ENCODE measurements around the gene NTHL1. TPM values are rescaled to one million over a fixed set of nuclear protein-coding genes. Genes with fewer than 3 reads are reported as not detected.

Gene NTHL1
- total RNA-seq, 2 donors from 2014 or later: 43.2 to 46.1 TPM

DNA sequence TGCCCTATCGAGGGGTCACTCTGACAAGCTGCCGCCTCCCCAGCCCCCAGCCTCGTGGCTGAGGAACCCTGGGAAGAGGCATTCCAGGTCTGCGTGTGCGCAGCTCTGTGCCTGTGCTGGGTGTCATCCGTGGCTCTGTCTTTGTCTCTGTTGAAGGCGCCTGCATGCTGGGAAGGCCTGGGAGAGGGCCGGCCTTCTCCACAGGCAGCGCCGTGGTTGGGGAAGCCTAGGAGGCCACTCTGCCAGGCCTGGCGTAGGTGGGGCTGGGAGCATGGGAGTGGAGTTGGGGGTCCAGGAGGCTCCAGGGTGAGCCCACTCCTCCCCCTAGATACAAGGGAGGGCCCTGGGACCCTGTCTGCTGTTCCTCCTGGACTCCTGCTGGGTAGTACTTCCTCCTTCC is 17.6 kb downstream of the NTHL1 start:
- Mint-ChIP-seq H3K27ac (no peak overlapping the region), H3K9me3 (no peaks in the 10 kb centered on the region), H3K27me3 (ENCODE audit: insufficient read depth) (peaks cover 22% of the 10 kb centered on the region), H3K4me3 (no peak overlapping the region), H3K36me3 (ENCODE audit: low read depth) (no peaks in the 10 kb centered on the region), H3K4me1 (peaks cover 4% of the 10 kb centered on the region)
- TF ChIP-seq CTCF (conservative IDR thresholded peaks at IDR 0.05): no peak
- DNase-seq: no peak
- Histone ChIP-seq H3K27me3 (ENCODE audit: control insufficient read depth, insufficient read depth, low read length, poor library complexity, severe bottlenecking) (peaks cover 3% of the 10 kb centered on the region), H3K4me3 (ENCODE audit: low read length) (no peak overlapping the region), H3K9ac (ENCODE audit: extremely low read depth, low read length, poor library complexity, severe bottlenecking) (no peak overlapping the region), H3K27ac (ENCODE audit: low read depth, low read length) (no peak overlapping the region), H3K4me1 (ENCODE audit: control insufficient read depth, insufficient read depth, low read length) (peaks cover 3% of the 10 kb centered on the region), H3K9me3 (ENCODE audit: control insufficient read depth, low read length) (no peaks in the 10 kb centered on the region), H3K36me3 (ENCODE audit: control insufficient read depth, insufficient read depth, low read length) (peaks cover 5% of the 10 kb centered on the region)
- 81 to 93% methylated on average over 8 to 11 of the region's 11 CpGs for WGBS, 2 experiments (ENCODE audit: insufficient coverage in 1 of 2, insufficient read length in 1 of 2)

DNA sequence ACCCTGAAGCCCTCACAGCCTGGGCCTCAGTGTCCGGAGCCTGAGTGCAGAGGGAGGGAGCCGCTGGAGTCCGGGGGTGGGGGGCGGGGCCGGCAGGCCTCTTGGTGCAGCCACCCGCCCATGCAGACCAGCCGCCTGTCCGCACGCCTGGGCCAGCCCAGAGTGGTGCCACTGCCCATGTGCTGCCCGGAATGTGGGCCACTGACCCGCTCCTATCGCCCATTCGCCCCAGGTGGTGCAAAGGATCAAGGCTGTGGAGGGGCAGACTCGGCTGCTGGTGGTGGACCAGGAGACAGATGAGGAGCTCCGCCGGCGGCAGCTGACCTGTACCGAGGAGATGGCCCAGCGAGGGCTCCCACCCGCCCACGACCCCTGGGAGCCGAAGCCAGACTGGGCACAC is 18.3 kb downstream of the NTHL1 start:
- 93 to 95% methylated on average over 11 to 22 of the region's 22 CpGs for WGBS, 2 experiments (ENCODE audit: insufficient coverage in 1 of 2, insufficient read length in 1 of 2)

DNA sequence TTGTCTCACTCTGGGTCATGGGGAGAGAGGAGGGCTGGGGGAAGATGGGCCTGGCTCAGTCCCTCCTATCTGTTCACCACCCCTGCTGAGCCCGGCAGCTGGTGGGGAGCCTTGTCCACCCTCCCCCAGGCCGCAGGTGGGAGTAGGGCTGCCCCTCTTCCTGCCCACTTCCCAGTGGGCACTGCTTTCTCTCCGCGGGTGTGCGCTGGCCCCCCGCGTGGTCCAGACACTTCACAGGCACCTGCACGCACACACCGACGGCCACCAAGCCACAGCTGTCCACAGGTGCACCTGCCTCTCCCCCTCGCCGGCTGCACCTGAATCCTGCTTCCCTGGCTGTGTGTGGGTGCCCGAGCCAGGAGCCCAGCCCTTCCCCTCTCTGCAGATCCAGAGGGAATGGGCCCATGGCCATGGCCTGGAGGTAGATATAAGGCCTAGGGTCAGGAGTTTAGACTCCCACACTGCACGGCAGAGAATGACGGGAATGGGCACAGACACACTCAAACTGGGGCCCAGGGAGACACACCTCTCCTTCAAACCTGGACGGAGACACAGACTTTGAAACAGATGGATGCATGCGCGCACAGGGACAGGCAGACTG is 18.9 kb downstream of the NTHL1 start:
- WGBS, 2 experiments (ENCODE audit: insufficient coverage in 1 of 2, insufficient read length in 1 of 2): 89 to 95% methylated on average over 12 to 18 of the region's 18 CpGs
- H3K27ac Mint-ChIP-seq: no peak overlapping the region
- H3K4me3 Mint-ChIP-seq: no peak overlapping the region

More for the DNA sequence above, 18.3 kb downstream of the NTHL1 start:
- Histone ChIP-seq H3K9me3 (ENCODE audit: control insufficient read depth, low read length) (no peaks in the 10 kb centered on the region), H3K36me3 (ENCODE audit: control insufficient read depth, insufficient read depth, low read length) (peaks cover 5% of the 10 kb centered on the region), H3K4me1 (ENCODE audit: control insufficient read depth, insufficient read depth, low read length) (peaks cover 3% of the 10 kb centered on the region), H3K4me3 (ENCODE audit: low read length) (no peak overlapping the region), H3K9ac (ENCODE audit: extremely low read depth, low read length, poor library complexity, severe bottlenecking) (no peak overlapping the region), H3K27me3 (ENCODE audit: control insufficient read depth, insufficient read depth, low read length, poor library complexity, severe bottlenecking) (peaks cover 3% of the 10 kb centered on the region), H3K27ac (ENCODE audit: low read depth, low read length) (no peak overlapping the region)
- H3K4me1 Mint-ChIP-seq: peaks cover 4% of the 10 kb centered on the region
- H3K4me3 Mint-ChIP-seq: no peak overlapping the region
- no peak for DNase-seq
- TF ChIP-seq CTCF (conservative IDR thresholded peaks at IDR 0.05): no peak
- H3K9me3 Mint-ChIP-seq: no peaks in the 10 kb centered on the region
- H3K36me3 Mint-ChIP-seq (ENCODE audit: low read depth): no peaks in the 10 kb centered on the region
- no peak overlapping the region for H3K27ac Mint-ChIP-seq
- peaks cover 23% of the 10 kb centered on the region for H3K27me3 Mint-ChIP-seq (ENCODE audit: insufficient read depth)

More for the DNA sequence above, 18.9 kb downstream of the NTHL1 start:
- peaks cover 29% of the 10 kb centered on the region for H3K27me3 Mint-ChIP-seq (ENCODE audit: insufficient read depth)
- no peaks in the 10 kb centered on the region for H3K9me3 Mint-ChIP-seq
- H3K36me3 Mint-ChIP-seq (ENCODE audit: low read depth): no peaks in the 10 kb centered on the region
- H3K4me3 ChIP-seq (ENCODE audit: low read length): no peak overlapping the region
- DNase-seq: no peak
- no peak overlapping the region for H3K27ac ChIP-seq (ENCODE audit: low read depth, low read length)
- peaks cover 4% of the 10 kb centered on the region for H3K4me1 Mint-ChIP-seq
- H3K9me3 ChIP-seq (ENCODE audit: control insufficient read depth, low read length): no peaks in the 10 kb centered on the region
- no peak overlapping the region for H3K9ac ChIP-seq (ENCODE audit: extremely low read depth, low read length, poor library complexity, severe bottlenecking)
- H3K4me1 ChIP-seq (ENCODE audit: control insufficient read depth, insufficient read depth, low read length): peaks cover 3% of the 10 kb centered on the region
- TF ChIP-seq CTCF (conservative IDR thresholded peaks at IDR 0.05): no peak
- peaks cover 3% of the 10 kb centered on the region for H3K27me3 ChIP-seq (ENCODE audit: control insufficient read depth, insufficient read depth, low read length, poor library complexity, severe bottlenecking)
- peaks cover 5% of the 10 kb centered on the region for H3K36me3 ChIP-seq (ENCODE audit: control insufficient read depth, insufficient read depth, low read length)

Data from endodermal cell (in vitro differentiated cells).